DOHH2 (cell line): Measurements from ENCODE around the gene UNC50.

Experiments
- EZH2phosphoT487 ChIP-seq: fragments of 200-600 bp; sonication (generic); IDR thresholded peaks from 2 replicates; pipeline ENCODE4 v1.6.1; 2017; ENCODE audit warnings: borderline replicate concordance, mild to moderate bottlenecking, antibody characterized with exemption, low read length, moderate library complexity, mixed read lengths
- TF ChIP-seq, protein P1 (sequence below): fragments of 200-600 bp; sonication (generic); IDR thresholded peaks from one replicate; pipeline ENCODE4 v1.5.1; 2014; ENCODE audit warnings: antibody characterized with exemption, mild to moderate bottlenecking, low read depth, low read length; ENCODE audit not compliant: poor library complexity, severe bottlenecking

GRCh38 chr2:98582523-98582922 lies 25.9 kb upstream of the UNC50 start:
- TF ChIP-seq, protein P1, sequence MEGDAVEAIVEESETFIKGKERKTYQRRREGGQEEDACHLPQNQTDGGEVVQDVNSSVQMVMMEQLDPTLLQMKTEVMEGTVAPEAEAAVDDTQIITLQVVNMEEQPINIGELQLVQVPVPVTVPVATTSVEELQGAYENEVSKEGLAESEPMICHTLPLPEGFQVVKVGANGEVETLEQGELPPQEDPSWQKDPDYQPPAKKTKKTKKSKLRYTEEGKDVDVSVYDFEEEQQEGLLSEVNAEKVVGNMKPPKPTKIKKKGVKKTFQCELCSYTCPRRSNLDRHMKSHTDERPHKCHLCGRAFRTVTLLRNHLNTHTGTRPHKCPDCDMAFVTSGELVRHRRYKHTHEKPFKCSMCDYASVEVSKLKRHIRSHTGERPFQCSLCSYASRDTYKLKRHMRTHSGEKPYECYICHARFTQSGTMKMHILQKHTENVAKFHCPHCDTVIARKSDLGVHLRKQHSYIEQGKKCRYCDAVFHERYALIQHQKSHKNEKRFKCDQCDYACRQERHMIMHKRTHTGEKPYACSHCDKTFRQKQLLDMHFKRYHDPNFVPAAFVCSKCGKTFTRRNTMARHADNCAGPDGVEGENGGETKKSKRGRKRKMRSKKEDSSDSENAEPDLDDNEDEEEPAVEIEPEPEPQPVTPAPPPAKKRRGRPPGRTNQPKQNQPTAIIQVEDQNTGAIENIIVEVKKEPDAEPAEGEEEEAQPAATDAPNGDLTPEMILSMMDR: no peak
- no peak for TF ChIP-seq EZH2phosphoT487
